PFSK-1 (cell line): ENCODE measurements around the gene TMC6.
A peak's percentile ranks its signal among the peaks of the same experiment; 100 is the strongest.

Source experiments
- FOXP2 ChIP-seq: optimal IDR thresholded peaks from 2 replicates; pipeline ENCODE3; 2011; ENCODE audit warnings: borderline replicate concordance, control low read depth, inconsistent platforms; ENCODE audit not compliant: insufficient read depth; ENCODE audit errors: extremely low read length, extremely low read depth
- POLR2AphosphoS5 ChIP-seq: IDR thresholded peaks from 2 replicates; pipeline ENCODE4 v1.6.1; 2012; ENCODE audit warnings: low read depth, mild to moderate bottlenecking, control low read depth, low read length, moderate library complexity
- REST ChIP-seq, 2 experiments: IDR thresholded peaks; 2 replicates each; pipeline versions ENCODE4 v1.6.1 to v1.8.0; 2011 to 2012; ENCODE audit warnings: low read depth in 2 of 2, low read length in 2 of 2, control low read depth in 1 of 2, inconsistent platforms in 1 of 2, mild to moderate bottlenecking in 1 of 2, moderate library complexity in 1 of 2; ENCODE audit not compliant: insufficient read depth in 1 of 2
- SIN3A ChIP-seq: IDR thresholded peaks from 2 replicates; pipeline ENCODE4 v1.6.1; 2012; ENCODE audit warnings: mild to moderate bottlenecking, low read length, moderate library complexity, borderline replicate concordance; ENCODE audit not compliant: insufficient read depth
- TAF1 ChIP-seq: IDR thresholded peaks from 2 replicates; pipeline ENCODE4 v1.6.1; 2012; ENCODE audit warnings: low read length, control low read depth, borderline replicate concordance; ENCODE audit not compliant: insufficient read depth

Gene TMC6

GRCh38 chr17:78174346-78174869 lies 45.9 kb upstream of the TMC6 start:
- TF ChIP-seq POLR2AphosphoS5: no peak

- TF ChIP-seq TAF1 (no peak), SIN3A (no peak), POLR2AphosphoS5 (no peak), FOXP2 (no peak), REST (IDR thresholded peaks at IDR 0.05; ENCODE audit: insufficient read depth in 1 of 2, low read depth in 2 of 2, low read length in 2 of 2) (no peak)
Measured at GRCh38 chr17:78173097-78173715, 44.7 kb upstream of the TMC6 start.

DNA sequence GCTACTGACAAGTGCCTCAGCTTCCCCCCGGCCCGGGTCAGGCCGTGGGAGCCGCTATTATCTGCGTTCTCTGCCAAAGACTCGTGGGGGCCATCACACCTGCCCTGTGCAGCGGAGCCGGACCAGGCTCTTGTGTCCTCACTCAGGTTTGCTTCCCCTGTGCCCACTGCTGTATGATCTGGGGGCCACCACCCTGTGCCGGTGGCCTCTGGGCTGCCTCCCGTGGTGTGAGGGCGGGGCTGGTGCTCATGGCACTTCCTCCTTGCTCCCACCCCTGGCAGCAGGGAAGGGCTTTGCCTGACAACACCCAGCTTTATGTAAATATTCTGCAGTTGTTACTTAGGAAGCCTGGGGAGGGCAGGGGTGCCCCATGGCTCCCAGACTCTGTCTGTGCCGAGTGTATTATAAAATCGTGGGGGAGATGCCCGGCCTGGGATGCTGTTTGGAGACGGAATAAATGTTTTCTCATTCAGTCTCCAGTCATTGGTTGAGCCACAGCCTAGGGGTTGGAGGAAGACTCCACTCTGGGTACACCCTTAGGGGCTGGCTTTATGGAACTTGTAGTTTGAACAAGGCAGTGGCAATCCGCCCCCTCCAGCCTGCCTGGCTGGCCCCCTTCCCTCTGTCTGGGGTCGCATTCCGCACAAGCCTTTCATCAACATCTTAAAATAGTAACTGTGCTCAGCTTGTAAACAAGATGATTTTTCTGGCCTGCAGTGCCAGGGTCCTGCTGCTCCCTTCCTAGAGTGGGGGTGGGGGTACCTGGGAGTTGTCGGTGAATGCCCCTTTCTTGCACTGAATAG lies 43.9 kb upstream of the TMC6 start:
- TF ChIP-seq POLR2AphosphoS5: peak; percentile 20; the same call in 1 of the 2 replicates
- TF ChIP-seq FOXP2: no peak

GRCh38 chr17:78170692-78171590 lies 42.4 kb upstream of the TMC6 start:
- TF ChIP-seq TAF1: no peak
- no peak for TF ChIP-seq SIN3A
- TF ChIP-seq REST (IDR thresholded peaks at IDR 0.05; ENCODE audit: insufficient read depth in 1 of 2, low read depth in 2 of 2, low read length in 2 of 2): no peak
- no peak for TF ChIP-seq FOXP2
- TF ChIP-seq POLR2AphosphoS5: no peak

DNA sequence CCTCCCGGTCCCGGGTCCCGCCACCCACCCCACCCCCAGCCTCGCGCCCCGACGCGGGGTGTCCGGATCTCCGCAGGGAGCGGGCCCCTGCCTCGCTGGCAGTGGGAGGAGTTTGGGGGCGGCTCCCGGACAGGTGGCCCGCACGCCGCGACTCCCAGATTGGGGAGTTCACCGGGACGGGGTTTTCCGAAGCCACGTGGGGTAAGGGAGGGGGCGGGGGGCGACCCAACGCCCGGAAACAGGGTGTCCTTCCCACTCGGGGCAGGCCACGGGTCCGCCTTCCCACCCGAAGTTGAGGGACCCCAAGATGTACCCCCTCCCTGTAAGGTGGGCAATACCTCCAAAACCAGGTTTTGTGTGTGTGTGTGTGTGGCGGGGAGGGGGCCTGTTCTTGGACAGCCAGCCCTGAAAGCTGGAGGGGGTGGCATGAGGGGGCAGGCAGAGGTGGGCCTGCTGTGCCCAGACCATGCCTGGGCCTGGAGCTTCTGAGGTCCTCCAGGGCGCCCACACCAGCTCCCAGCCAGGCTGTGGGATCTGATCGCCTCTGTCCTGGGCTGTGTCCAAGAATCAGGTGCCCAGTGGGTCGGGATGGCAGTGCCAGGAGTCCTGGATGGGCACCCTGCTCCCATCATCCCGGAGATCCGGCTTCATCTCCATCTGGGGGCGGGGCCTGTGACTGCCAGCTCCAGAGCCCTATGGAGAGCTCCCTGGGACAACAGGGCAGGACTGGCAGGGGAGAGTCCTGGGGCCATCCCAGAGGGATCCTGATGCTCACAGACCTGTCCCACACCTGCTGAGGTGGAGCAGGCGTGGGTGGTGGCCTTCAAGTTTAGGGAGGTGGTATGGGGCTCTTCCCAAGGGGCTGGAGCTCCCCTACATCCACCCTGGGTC lies 40.6 kb upstream of the TMC6 start:
- TF ChIP-seq FOXP2 (no peak), POLR2AphosphoS5 (no peak), SIN3A (no peak), TAF1 (no peak), REST (IDR thresholded peaks at IDR 0.05; ENCODE audit: insufficient read depth in 1 of 2, low read depth in 2 of 2, low read length in 2 of 2) (no peak)
